ENCODE results near the gene ADAM22.

DNA sequence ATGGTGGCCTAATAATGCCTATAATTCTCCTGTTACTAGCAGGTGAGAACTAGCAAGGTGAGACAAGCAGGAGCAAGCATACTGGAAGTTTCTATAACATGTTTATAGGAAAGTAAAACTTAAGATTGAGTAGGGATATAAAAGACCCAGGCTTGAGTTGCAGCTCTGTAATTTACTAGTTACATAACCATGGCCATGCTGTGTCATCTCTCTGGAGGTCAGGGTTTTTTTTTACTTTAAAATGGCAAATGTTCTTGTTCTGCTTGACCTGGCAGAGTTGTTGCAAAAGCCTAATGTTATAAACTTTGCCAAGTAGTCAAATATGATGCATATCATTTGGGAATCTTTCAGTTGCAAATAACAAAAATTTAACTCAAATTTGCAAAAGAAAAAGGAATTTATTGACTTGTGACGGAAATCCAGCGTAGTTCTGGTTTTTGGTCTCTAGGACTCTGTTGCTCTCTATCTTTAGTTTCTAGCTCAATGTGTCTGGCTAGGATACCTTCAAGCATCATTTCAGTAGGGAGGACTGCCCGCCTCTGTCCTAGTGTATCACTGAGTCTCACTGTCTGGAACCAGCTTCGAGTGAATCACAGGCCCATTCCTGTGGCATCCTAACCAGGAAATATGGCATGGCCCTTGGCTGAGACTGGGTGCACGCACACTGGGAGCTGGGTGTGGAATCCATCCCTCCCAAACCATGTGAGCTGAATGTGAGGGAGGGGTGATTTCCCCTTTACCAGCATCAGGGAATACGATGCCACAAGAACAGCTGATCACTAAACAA lies 67.9 kb downstream of the ADAM22 start:
- TF ChIP-seq, protein P1, sequence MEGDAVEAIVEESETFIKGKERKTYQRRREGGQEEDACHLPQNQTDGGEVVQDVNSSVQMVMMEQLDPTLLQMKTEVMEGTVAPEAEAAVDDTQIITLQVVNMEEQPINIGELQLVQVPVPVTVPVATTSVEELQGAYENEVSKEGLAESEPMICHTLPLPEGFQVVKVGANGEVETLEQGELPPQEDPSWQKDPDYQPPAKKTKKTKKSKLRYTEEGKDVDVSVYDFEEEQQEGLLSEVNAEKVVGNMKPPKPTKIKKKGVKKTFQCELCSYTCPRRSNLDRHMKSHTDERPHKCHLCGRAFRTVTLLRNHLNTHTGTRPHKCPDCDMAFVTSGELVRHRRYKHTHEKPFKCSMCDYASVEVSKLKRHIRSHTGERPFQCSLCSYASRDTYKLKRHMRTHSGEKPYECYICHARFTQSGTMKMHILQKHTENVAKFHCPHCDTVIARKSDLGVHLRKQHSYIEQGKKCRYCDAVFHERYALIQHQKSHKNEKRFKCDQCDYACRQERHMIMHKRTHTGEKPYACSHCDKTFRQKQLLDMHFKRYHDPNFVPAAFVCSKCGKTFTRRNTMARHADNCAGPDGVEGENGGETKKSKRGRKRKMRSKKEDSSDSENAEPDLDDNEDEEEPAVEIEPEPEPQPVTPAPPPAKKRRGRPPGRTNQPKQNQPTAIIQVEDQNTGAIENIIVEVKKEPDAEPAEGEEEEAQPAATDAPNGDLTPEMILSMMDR (IDR thresholded peaks at IDR 0.05), result no peak
- TF ChIP-seq POLR2AphosphoS5 (IDR thresholded peaks at IDR 0.05) (no peak), POLR2A (IDR thresholded peaks at IDR 0.05) (no peak), EP300 (IDR thresholded peaks at IDR 0.05) (no peak)
